HG02981 (cell line): ENCODE data around the gene GFI1.
"Not testable (repeated sequence)": the region's sequence is repeated elsewhere in the genome, so short reads cannot be mapped to it uniquely, and the experiment has no call there.

ENCODE experiments used
- ATAC-seq: cut with Tn5 transposase; IDR thresholded peaks from one replicate; pipeline ENCODE4 v1.9.1; 2021; ENCODE audit warnings: mild to moderate bottlenecking, moderate library complexity; ENCODE audit not compliant: unreplicated experiment

Gene GFI1

DNA sequence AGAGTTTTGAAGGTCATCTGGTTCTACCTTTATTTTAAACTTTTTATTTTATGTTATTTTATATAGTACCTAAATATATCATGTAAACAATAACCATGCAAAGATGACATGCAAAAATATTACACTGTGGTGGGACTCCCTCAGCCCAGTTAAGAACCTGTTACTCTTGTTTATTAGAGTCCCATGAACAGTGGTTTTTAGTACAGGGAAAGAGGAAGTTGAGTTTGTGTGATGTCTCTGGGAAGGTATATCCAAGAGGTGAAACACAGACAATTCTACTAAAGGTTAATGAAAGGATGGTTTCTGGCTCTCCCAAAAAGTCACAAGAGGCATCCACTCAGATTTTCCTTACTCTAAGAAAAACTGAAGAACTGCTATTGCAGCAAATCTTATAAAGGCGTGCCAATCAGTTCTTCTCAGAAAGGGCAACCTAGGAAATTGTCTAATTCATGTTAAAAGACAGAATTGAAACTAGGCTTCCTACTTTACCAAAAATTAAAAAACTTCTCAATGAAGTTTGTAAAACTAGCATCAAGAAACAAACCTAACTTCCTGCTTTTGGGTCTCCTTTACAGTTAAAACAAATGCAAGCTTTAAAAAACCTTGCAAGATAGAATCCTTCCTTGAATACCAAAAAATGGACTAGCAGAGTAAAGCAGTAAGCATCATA is 19.9 kb downstream of the GFI1 start:
- no peak for ATAC-seq

GRCh38 chr1:92465256-92465647 is 21.5 kb downstream of the GFI1 start:
- no peak for ATAC-seq

GRCh38 chr1:92464588-92465255 is 22.0 kb downstream of the GFI1 start:
- no peak for ATAC-seq

DNA sequence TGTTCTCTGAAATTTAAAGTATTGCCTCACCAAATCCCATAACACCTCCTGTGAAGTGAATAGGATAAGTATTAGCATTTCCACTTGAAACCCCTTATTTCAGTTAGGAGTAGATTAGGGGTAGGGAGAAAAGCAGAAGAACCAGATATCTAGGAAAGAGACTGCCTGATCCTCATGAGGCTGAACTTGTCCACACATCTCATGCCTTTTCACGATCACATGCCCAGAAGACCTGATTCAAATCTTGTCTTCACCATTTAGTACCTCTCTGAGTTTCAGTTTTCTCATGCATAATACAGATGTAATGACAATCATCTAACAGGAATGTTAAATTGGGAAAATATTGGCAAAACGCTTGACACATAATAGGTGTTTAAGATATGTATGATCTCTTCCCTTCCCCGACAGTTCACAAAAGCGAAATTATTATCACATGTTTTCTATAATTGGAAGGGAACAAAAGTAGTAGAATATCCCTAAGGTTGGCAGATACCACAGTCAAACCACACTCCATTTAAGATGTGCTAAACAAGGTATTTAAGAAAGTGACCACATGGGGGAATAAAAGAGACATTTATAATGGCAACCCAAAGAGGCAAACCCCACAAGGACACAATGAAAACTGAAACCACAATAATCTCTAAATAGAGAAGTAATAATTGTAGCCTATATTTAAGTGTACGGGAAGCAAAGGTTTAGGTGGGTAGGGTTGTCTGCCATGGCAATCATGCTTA is 25.2 kb downstream of the GFI1 start:
- ATAC-seq = peak; percentile 60

GRCh38 chr1:92459871-92460320 is 26.8 kb downstream of the GFI1 start:
- ATAC-seq = no peak

GRCh38 chr1:92458146-92458545 is 28.6 kb downstream of the GFI1 start:
- ATAC-seq = no peak

DNA sequence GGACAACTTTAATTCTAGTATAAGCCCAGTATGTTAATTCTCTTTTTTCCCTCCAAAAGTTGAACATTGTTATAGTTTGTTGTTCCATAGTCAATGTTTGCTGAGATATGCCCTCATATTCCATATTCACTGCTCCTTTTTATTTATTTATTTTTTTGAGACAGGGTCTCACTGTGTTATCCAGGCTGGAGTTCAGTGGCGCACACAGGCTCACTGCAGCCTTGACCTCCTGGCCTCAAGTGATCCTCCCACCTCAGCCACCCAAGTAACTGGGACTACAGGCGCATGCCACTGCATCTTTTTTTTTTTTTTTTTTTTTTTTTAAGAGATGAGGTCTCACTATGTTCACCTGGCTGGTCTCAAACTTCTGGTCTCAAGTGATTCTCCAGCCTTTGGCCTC is 38.7 kb downstream of the GFI1 start:
- no peak for ATAC-seq

DNA sequence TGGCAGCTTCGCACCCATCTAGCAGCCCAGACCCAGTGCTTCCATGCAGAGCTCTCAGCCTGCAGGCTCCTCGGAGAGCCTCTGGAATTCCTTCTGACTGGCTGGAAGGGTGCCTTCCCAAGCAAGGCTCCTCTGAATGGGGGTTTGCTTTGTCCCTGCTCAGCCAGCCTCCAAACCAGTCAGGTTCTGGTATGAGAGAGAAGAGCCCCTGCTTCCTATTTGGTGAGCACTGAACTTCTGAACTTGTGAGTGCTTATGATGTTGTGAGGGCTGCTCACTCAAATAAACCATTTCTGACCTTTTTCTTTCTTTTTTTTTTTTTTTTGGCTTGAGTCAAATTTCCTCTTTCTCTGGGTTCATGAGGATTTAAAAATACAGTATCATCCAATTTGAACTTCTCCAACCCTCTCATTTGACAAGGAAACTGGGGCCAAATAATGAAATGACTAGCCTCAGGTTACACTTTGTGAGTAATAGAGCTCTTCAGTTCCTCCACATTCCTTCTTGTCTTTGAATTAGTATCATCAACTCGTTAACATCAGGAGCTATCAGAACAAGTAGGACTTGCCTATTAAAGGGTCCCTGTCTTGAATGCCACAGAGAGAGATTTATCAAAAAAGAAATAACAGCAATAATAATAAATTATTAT is 39.6 kb downstream of the GFI1 start:
- ATAC-seq = no peak

GRCh38 chr1:92446546-92446945 is 40.2 kb downstream of the GFI1 start:
- ATAC-seq = no peak

- no peak for ATAC-seq
These were observed 40.9 kb downstream of the GFI1 start for GRCh38 chr1:92445865-92446264.

DNA sequence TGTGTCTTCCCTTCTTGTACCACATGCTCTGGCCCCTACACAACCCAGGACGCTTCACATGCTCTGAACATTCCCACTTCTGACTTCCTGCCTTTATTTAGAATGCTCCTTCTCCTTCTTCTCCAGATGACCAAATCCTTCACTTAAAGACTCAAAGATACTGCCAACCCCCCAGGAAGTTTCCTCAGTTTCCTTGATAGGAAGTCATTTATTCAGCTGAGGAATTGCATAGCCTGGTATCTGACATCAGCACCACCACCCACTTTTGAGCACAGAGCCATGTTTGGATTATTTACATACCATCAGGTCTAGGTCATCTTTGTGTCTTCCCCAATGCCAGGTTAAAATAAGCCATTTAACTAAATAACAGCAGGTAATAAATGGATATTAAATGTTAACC is 42.4 kb downstream of the GFI1 start:
- ATAC-seq = no peak

DNA sequence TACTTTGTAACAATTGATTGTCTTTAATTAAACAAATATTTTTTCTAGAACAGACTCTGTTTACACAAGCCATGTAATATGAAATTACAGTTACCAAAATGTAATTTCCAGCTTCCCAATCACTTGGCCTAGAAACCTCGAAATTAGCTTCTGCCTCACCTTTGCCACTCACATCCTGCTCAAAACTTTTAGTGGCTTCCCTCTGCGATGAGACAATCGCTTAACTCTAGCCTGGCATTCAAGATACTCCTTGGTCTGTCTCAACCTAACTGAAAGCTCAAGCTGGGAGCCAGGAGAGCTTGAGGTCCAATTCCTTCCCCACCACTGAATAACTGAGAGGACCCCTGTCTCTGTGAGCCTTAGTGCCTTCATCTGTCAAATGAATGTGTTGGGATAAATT is 42.8 kb downstream of the GFI1 start:
- no peak for ATAC-seq

- ATAC-seq = no peak
These were observed 44.4 kb downstream of the GFI1 start for GRCh38 chr1:92442351-92442750.

DNA sequence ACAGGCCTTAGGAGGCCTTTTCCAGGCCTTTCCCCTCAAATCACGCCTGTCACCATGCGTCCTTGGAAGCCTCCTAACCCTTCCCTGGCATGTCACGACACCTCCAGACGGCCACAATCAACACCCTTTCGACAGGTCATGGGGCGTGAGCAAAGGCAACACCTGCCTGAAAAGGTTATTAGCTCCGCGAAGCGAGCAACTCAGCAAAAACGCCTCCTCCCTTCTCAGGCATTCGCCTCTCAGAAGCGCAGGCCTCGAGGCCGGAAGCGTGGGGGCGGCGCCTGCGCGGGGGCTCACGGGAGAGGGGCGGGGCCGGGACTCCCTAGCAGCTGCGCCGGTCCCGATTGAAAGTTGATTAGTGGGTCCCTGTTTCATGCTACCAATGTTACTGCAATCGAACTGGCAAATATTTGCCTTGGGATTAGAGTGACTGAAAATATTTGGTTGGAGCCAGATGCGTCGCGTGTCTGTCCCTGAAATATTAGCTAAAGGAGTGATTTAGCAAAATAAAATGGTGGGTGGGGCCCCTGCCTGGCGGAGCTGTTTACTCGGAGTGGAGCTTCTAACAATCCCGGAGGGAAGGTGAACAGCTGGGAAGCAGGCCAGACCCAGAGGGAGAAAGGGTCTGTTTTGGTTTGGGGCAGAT is 44.9 kb downstream of the GFI1 start:
- ATAC-seq = no peak

- no peak for ATAC-seq
These were observed 45.4 kb downstream of the GFI1 start for GRCh38 chr1:92441316-92441696.

- ATAC-seq = no peak
These were observed 47.4 kb downstream of the GFI1 start for GRCh38 chr1:92439291-92439690.

- not testable (repeated sequence) for ATAC-seq
These were observed 52.2 kb downstream of the GFI1 start for GRCh38 chr1:92434572-92434971.

- ATAC-seq = no peak
These were observed 56.7 kb downstream of the GFI1 start for GRCh38 chr1:92430030-92430429.

DNA sequence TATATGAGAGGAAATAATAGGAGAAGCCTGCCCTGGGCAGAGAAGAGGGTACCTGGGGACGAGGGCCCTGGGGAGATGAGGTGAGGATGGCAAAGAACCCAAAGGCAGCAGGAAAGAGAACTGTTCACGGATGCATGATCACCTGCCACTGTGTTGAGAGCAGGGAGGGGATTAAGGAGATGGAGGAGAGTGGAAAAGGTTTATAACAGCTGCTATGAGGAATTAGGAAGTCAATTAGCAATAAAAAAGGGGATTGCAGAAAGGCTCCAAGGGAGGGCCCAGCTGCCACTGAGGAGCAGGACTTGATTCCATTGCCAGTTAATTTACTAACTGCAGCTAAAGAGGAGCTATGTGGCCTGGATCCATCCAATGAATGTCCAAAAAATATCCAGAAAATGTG is 61.1 kb downstream of the GFI1 start:
- no peak for ATAC-seq
